GM23248 (cell line): ENCODE data around the gene ZNF692. TPM values are rescaled to one million over a fixed set of nuclear protein-coding genes. Genes with fewer than 3 reads are reported as not detected.

ENCODE experiments used
- DNase-seq: peaks from one replicate; pipeline ENCODE4 v3.0.0-alpha.2; 2015
- H2AFZ ChIP-seq: fragments of 200-600 bp; sonication (generic); 2 replicates; pipeline ENCODE4 v1.6.1; 2016; ENCODE audit warnings: antibody characterized with exemption
- H3F3A ChIP-seq: fragments of 200-600 bp; sonication (generic); 2 replicates; pipeline ENCODE4 v1.6.1; 2016; ENCODE audit warnings: mild to moderate bottlenecking, antibody characterized with exemption, mixed run types; ENCODE audit not compliant: insufficient read depth
- H3K27ac ChIP-seq: fragments of 200-600 bp; sonication (generic); 2 replicates; pipeline ENCODE4 v1.5.1; 2016; ENCODE audit warnings: mild to moderate bottlenecking
- H3K27me3 ChIP-seq: fragments of 200-600 bp; sonication (generic); replicated peaks from 2 replicates; pipeline ENCODE4 v1.6.1; 2016; ENCODE audit warnings: mild to moderate bottlenecking; ENCODE audit not compliant: insufficient read depth
- H3K36me3 ChIP-seq: fragments of 200-600 bp; sonication (generic); 2 replicates; pipeline ENCODE4 v1.6.1; 2016; ENCODE audit warnings: low read depth, mild to moderate bottlenecking
- H3K4me1 ChIP-seq: fragments of 200-600 bp; sonication (generic); 2 replicates; pipeline ENCODE4 v1.6.1; 2016; ENCODE audit warnings: mild to moderate bottlenecking; ENCODE audit not compliant: insufficient read depth
- H3K4me2 ChIP-seq: fragments of 200-600 bp; sonication (generic); one replicate; pipeline ENCODE4 v1.6.1; 2016; ENCODE audit warnings: mild to moderate bottlenecking; ENCODE audit not compliant: unreplicated experiment
- H3K4me3 ChIP-seq: fragments of 200-600 bp; sonication (generic); 2 replicates; pipeline ENCODE4 v1.5.1; 2016; ENCODE audit warnings: mild to moderate bottlenecking
- H3K79me2 ChIP-seq: fragments of 200-600 bp; sonication (generic); 2 replicates; pipeline ENCODE4 v1.6.1; 2016; ENCODE audit warnings: mild to moderate bottlenecking; ENCODE audit not compliant: insufficient read depth
- H3K9ac ChIP-seq: fragments of 200-600 bp; sonication (generic); 2 replicates; pipeline ENCODE4 v1.6.1; 2016; ENCODE audit warnings: mild to moderate bottlenecking
- H3K9me2 ChIP-seq: fragments of 200-600 bp; sonication (generic); 2 replicates; pipeline ENCODE4 v1.6.1; 2016; ENCODE audit warnings: mixed run types, mild to moderate bottlenecking, moderate library complexity; ENCODE audit not compliant: insufficient read depth
- H3K9me3 ChIP-seq: fragments of 200-600 bp; sonication (generic); one replicate; pipeline ENCODE4 v1.6.1; 2017; ENCODE audit warnings: low read depth
- H4K20me1 ChIP-seq: fragments of 200-600 bp; sonication (generic); 2 replicates; pipeline ENCODE4 v1.6.0; 2016; ENCODE audit not compliant: insufficient read depth
- EZH2 ChIP-seq: fragments of 200-600 bp; sonication (generic); IDR thresholded peaks from 2 replicates; pipeline ENCODE4 v1.6.1; 2018; ENCODE audit warnings: antibody characterized with exemption, mild to moderate bottlenecking; ENCODE audit not compliant: insufficient read depth, poor library complexity, severe bottlenecking
- EZH2phosphoT487 ChIP-seq: fragments of 200-600 bp; sonication (generic); IDR thresholded peaks from 2 replicates; pipeline ENCODE4 v1.6.1; 2018; ENCODE audit warnings: antibody characterized with exemption, moderate library complexity, mild to moderate bottlenecking, low read depth; ENCODE audit not compliant: insufficient read depth
- WGBS, 2 experiments: methylation state at CpG; one replicate each; pipeline ENCODE4 v1.1.6; 2015 to 2017; ENCODE audit warnings: low lambda C conversion rate in 2 of 2, low coverage in 1 of 2; ENCODE audit errors: missing lambda C conversion rate in 2 of 2; 5-methylcytosine and 5-hydroxymethylcytosine counted together
- in situ Hi-C: fragments of 300-500 bp; cut with MboI; formaldehyde crosslinking; loops from 2 replicates; pipeline ENCODE4 v1.15.0; 2020
- polyA plus RNA-seq: library from polyadenylated mRNA; unstranded; fragments of >200 nt; fragmentation: Nextera tagmentation; extraction: Ambion mirVana; gene quantifications from 2 replicates; pipeline ENCODE4 v1.2.1, GENCODE V29; 2016
- total RNA-seq: library from RNA; depleted of rRNA; stranded (reverse); fragments of >200 nt; shearing (Covaris generic); gene quantifications from 2 replicates; pipeline ENCODE4 v1.2.3, GENCODE V29; 2014

Gene ZNF692
- total and polyA plus RNA-seq, 2 experiments from 2014 or later = 16.2 to 17.0 TPM

DNA sequence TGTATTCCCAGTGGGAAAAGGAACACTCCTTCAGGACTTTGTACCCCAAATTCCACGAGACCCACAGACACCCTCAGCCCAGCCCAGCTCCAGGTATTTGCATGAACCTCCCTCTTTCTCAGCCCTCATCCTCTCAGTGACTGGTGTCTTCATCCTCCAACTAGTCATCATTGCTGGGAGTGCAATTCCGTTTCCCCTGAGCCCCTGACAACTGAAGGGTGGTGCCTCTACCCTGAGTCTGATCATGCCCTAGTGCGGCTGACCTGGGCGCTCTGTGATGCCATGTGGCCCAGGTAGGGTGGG is 3.8 kb upstream of the ZNF692 start:
- no peaks in the 10 kb centered on the region for H3K36me3 ChIP-seq
- H3F3A ChIP-seq = no peaks in the 10 kb centered on the region
- peaks cover 10% of the 10 kb centered on the region for H3K79me2 ChIP-seq
- H3K4me1 ChIP-seq = peaks cover 9% of the 10 kb centered on the region
- no peak for TF ChIP-seq EZH2
- peak overlapping the region; percentile 52 for H3K4me2 ChIP-seq
- WGBS, 2 experiments = 8 to 15% methylated on average over 4 of the region's 4 CpGs
- H2AFZ ChIP-seq = peak overlapping the region; percentile 83
- H3K4me3 ChIP-seq = peak overlapping the region; percentile 67
- no peaks in the 10 kb centered on the region for H3K9me3 ChIP-seq
- H3K9me2 ChIP-seq = no peaks in the 10 kb centered on the region
- no peak overlapping the region for H3K27ac ChIP-seq
- DNase-seq = no peak
- H3K27me3 ChIP-seq = no peaks in the 10 kb centered on the region
- H4K20me1 ChIP-seq = no peaks in the 10 kb centered on the region
- peak overlapping the region; percentile 46 for H3K9ac ChIP-seq
- in situ Hi-C loops = no loop called here

DNA sequence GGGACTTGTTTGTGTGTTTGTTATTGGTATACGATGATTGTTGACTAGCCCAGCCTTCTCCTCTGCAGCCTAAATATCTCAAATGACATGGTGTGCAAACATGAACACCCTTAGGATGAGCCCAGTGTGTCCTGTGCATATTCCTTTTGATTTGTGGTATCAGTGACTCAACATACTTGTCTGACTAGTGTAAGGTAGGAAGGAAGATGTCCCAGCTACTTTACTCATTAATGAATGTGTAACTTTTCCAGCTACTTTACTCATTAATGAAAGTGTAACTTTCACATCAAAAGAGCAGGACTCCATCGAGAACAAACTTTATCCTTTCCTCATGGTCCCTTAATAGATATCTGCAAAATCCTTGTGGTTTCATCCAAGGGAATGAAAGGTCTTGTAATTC is 2.7 kb upstream of the ZNF692 start:
- Histone ChIP-seq H3K36me3 (no peaks in the 10 kb centered on the region), H3K27me3 (no peaks in the 10 kb centered on the region), H3K4me1 (peaks cover 10% of the 10 kb centered on the region), H4K20me1 (no peaks in the 10 kb centered on the region), H3K4me2 (no peak overlapping the region), H3K9me3 (no peaks in the 10 kb centered on the region), H3F3A (no peaks in the 10 kb centered on the region), H3K4me3 (no peak overlapping the region), H3K9ac (no peak overlapping the region), H3K79me2 (peaks cover 11% of the 10 kb centered on the region), H3K27ac (no peak overlapping the region), H2AFZ (no peak overlapping the region), H3K9me2 (no peaks in the 10 kb centered on the region)
- in situ Hi-C loops = no loop called here
- 71 to 74% methylated on average over 2 of the region's 2 CpGs for WGBS, 2 experiments
- no peak for TF ChIP-seq EZH2phosphoT487
- TF ChIP-seq EZH2 = no peak
- DNase-seq = no peak

- Histone ChIP-seq H3K27ac (peak overlapping the region; percentile 42; the same call in 1 of the 2 replicates), H3K9me2 (no peaks in the 10 kb centered on the region), H2AFZ (peak overlapping the region; percentile 94), H3K4me2 (peak overlapping the region; percentile 77), H4K20me1 (no peaks in the 10 kb centered on the region), H3K4me3 (peak overlapping the region; percentile 79), H3K9ac (no peak overlapping the region), H3K27me3 (no peaks in the 10 kb centered on the region), H3K79me2 (peaks cover 11% of the 10 kb centered on the region), H3F3A (no peaks in the 10 kb centered on the region), H3K36me3 (no peaks in the 10 kb centered on the region; the same call in 1 of the 2 replicates), H3K9me3 (no peaks in the 10 kb centered on the region), H3K4me1 (peaks cover 10% of the 10 kb centered on the region)
- 41 to 42% methylated on average over 4 of the region's 4 CpGs for WGBS, 2 experiments
- TF ChIP-seq EZH2phosphoT487 = no peak
- no peak for TF ChIP-seq EZH2
- DNase-seq = no peak
- in situ Hi-C loops = no loop called here
These were observed 1.1 kb upstream of the ZNF692 start for GRCh38 chr1:248860007-248860406.

GRCh38 chr1:248858096-248858890 is 592 bp downstream of the ZNF692 start:
- H3K9me3 ChIP-seq = no peaks in the 10 kb centered on the region
- H3K79me2 ChIP-seq = peaks cover 11% of the 10 kb centered on the region
- H3K4me2 ChIP-seq = peak overlapping the region; percentile 92
- H3K27ac ChIP-seq = peak overlapping the region; percentile 35
- peaks cover 10% of the 10 kb centered on the region for H3K4me1 ChIP-seq
- H3K9ac ChIP-seq = peak overlapping the region; percentile 81
- peaks cover 4% of the 10 kb centered on the region for H3F3A ChIP-seq
- no peaks in the 10 kb centered on the region; the same call in 1 of the 2 replicates for H3K36me3 ChIP-seq
- 1 to 2% methylated on average over 32 to 35 of the region's 45 CpGs for WGBS, 2 experiments
- no peaks in the 10 kb centered on the region for H3K27me3 ChIP-seq
- H4K20me1 ChIP-seq = no peaks in the 10 kb centered on the region
- H3K9me2 ChIP-seq = no peaks in the 10 kb centered on the region
- in situ Hi-C loops = no loop called here
- peak overlapping the region; percentile 79 for H3K4me3 ChIP-seq
- DNase-seq = peak; percentile 90
- no peak for TF ChIP-seq EZH2
- no peak for TF ChIP-seq EZH2phosphoT487
- H2AFZ ChIP-seq = peak overlapping the region; percentile 94
